Natural killer cell (primary cell): Measurements from ENCODE around the gene NSD2. TPM values are rescaled to one million over a fixed set of nuclear protein-coding genes. Genes with fewer than 3 reads are reported as not detected.
A peak's percentile ranks its signal among the peaks of the same experiment; 100 is the strongest.

Source experiments
- ATAC-seq, 3 donors: fragments of 150-1000 bp in 2 of 3; fragments of 200-7000 bp in 1 of 3; cut with Tn5 transposase; 1 replicate in 1 of 3; 2 replicates in 2 of 3; pipeline ENCODE4 v1.10.0; 2021; ENCODE audit warnings: mild to moderate bottlenecking in 2 of 3, moderate library complexity in 2 of 3
- DNase-seq, 2 donors: peaks; one replicate each; pipeline versions ENCODE4 v3.0.0 to v3.0.0-alpha.2; 2013 to 2021; ENCODE audit warnings: mixed read lengths in 1 of 2
- H3K27ac ChIP-seq: one replicate; pipeline ENCODE4 v1.5.1; 2013; ENCODE audit warnings: mild to moderate bottlenecking, low read length
- H3K27me3 ChIP-seq: one replicate; pipeline ENCODE4 v1.6.1; 2013; ENCODE audit warnings: low read length; ENCODE audit not compliant: control insufficient read depth, insufficient read depth
- H3K36me3 ChIP-seq: one replicate; pipeline ENCODE4 v1.6.1; 2013; ENCODE audit warnings: low read length; ENCODE audit not compliant: control insufficient read depth, insufficient read depth
- H3K4me1 ChIP-seq: one replicate; pipeline ENCODE4 v1.6.1; 2013; ENCODE audit warnings: low read length; ENCODE audit not compliant: control insufficient read depth, insufficient read depth
- H3K4me3 ChIP-seq: one replicate; pipeline ENCODE4 v1.5.1; 2013; ENCODE audit warnings: low read length
- H3K9me3 ChIP-seq: one replicate; pipeline ENCODE4 v1.6.1; 2013; ENCODE audit warnings: low read length; ENCODE audit not compliant: control insufficient read depth, insufficient read depth
- H3K27ac Mint-ChIP-seq, 2 donors: one replicate each; pipeline ENCODE4 v1.8.0; 2022; ENCODE audit warnings: mild to moderate bottlenecking in 2 of 2, mixed read lengths in 2 of 2, moderate library complexity in 1 of 2
- H3K27me3 Mint-ChIP-seq, 2 donors: one replicate each; pipeline ENCODE4 v1.8.0; 2022; ENCODE audit warnings: low read depth in 2 of 2, mixed read lengths in 2 of 2
- H3K36me3 Mint-ChIP-seq: one replicate; pipeline ENCODE4 v1.8.0; 2022; ENCODE audit warnings: mixed read lengths
- H3K4me1 Mint-ChIP-seq, 2 donors: one replicate each; pipeline ENCODE4 v1.8.0; 2022; ENCODE audit warnings: mixed read lengths in 2 of 2
- H3K4me3 Mint-ChIP-seq: one replicate; pipeline ENCODE4 v1.8.0; 2022; ENCODE audit warnings: mild to moderate bottlenecking, moderate library complexity, mixed read lengths
- H3K9me3 Mint-ChIP-seq, 2 donors: one replicate each; pipeline ENCODE4 v1.8.0; 2022; ENCODE audit warnings: mixed read lengths in 2 of 2
- CTCF ChIP-seq: fragments of 200-600 bp; IDR thresholded peaks from one replicate; pipeline ENCODE4 v1.8.0; 2022; ENCODE audit warnings: antibody characterized with exemption
- WGBS: methylation state at CpG from one replicate; pipeline ENCODE4 v1.1.7; 2013; ENCODE audit warnings: missing lambda C conversion rate; ENCODE audit not compliant: insufficient coverage; 5-methylcytosine and 5-hydroxymethylcytosine counted together
- intact Hi-C: fragments of 100-400 bp; cut with micrococcal nuclease; formaldehyde crosslinking; loops from one replicate; pipeline ENCODE4 v1.14.2; 2022
- total RNA-seq, 4 donors: library from RNA; stranded (reverse); fragments of 120-200 nt in 1 of 4; gene quantifications; one replicate each; pipeline versions ENCODE4 v1.2.3 to v1.2.4, GENCODE V29; 2013 to 2022

NSD2 gene
- total RNA-seq, 3 donors from 2014 or later (not counting 1 experiment from before 2014, with no cell fraction given), result 36.4 to 51.0 (median 48.3) TPM

DNA sequence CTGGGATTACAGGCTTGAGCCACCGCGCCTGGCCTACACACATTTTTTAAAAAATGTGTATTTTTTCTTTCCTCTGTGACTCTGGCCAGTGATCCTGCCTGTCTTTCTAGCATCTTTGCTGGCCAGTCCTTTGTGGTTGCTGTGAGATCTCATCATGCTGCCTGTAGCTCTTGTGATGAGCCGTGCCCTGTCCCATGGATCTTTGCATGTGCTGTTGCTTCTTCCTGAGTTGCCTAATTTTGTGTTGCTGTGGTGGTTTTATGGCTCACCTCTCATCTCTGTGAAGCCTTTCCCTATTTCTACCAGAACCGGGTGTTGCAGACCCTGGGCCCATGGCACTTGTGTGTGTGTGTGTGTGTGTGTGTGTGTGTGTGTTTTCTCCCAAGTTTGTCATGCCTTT is 8.3 kb downstream of the NSD2 start:
- no peaks in the 10 kb centered on the region for H3K36me3 Mint-ChIP-seq
- DNase-seq (no peak), ATAC-seq (no peak)
- H3K27me3 ChIP-seq, result no peaks in the 10 kb centered on the region
- H3K27me3 Mint-ChIP-seq, result no peaks in the 10 kb centered on the region
- peak overlapping the region in 1 of 2 donors; percentile 15 for H3K27ac Mint-ChIP-seq
- intact Hi-C loops, result no loop called here
- no peaks in the 10 kb centered on the region for H3K36me3 ChIP-seq
- no peaks in the 10 kb centered on the region for H3K9me3 ChIP-seq
- H3K4me1 ChIP-seq, result no peaks in the 10 kb centered on the region
- WGBS, result 89% methylated on average over 4 of the region's 4 CpGs
- no peak overlapping the region for H3K4me3 Mint-ChIP-seq
- H3K27ac ChIP-seq, result no peak overlapping the region
- TF ChIP-seq CTCF, result no peak
- H3K4me3 ChIP-seq, result no peak overlapping the region
- peaks cover 11 to 21% of the 10 kb centered on the region in 2 donors for H3K4me1 Mint-ChIP-seq
- no peaks in the 10 kb centered on the region for H3K9me3 Mint-ChIP-seq

- no peak overlapping the region for H3K27ac Mint-ChIP-seq
- no peak overlapping the region for H3K4me3 Mint-ChIP-seq
- H3K27me3 Mint-ChIP-seq, result no peaks in the 10 kb centered on the region
- intact Hi-C loops, result no loop called here
- Histone ChIP-seq H3K9me3 (no peaks in the 10 kb centered on the region), H3K27me3 (no peaks in the 10 kb centered on the region), H3K4me3 (no peak overlapping the region), H3K4me1 (no peaks in the 10 kb centered on the region), H3K36me3 (no peaks in the 10 kb centered on the region), H3K27ac (no peak overlapping the region)
- no peaks in the 10 kb centered on the region for H3K36me3 Mint-ChIP-seq
- H3K9me3 Mint-ChIP-seq, result no peaks in the 10 kb centered on the region
- peaks cover 9 to 20% of the 10 kb centered on the region in 2 donors for H3K4me1 Mint-ChIP-seq
- no peak for TF ChIP-seq CTCF
- DNase-seq (no peak), ATAC-seq (no peak)
- WGBS, result 100% methylated on average over 1 of the region's 1 CpG
Measured at GRCh38 chr4:1880332-1880731, 9.1 kb downstream of the NSD2 start.

DNA sequence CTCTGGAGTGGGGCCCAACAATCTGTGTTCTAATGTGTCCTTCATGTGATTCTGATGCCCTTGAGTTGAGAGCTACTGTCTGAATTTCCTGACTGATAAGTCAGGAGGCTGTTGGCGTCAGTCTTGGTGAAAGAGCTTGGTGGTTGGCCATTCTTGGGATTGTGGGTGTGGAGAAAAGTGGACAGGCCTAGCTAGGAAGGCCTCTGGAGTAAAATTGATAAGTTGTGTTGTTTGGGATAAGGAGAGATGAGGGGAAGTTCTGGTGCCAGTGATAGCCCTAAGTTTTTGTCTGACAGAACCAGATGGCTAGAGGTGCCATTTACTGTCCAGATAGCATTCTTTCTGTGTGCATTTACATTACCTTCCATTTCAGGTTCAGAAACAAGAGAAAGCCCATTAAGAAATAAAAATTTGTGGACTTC is 11.7 kb downstream of the NSD2 start:
- Mint-ChIP-seq H3K27ac (no peak overlapping the region), H3K9me3 (no peaks in the 10 kb centered on the region), H3K4me1 (peaks cover 9 to 14% of the 10 kb centered on the region in 2 donors), H3K27me3 (no peaks in the 10 kb centered on the region), H3K4me3 (no peak overlapping the region), H3K36me3 (no peaks in the 10 kb centered on the region)
- Histone ChIP-seq H3K9me3 (no peaks in the 10 kb centered on the region), H3K27me3 (no peaks in the 10 kb centered on the region), H3K4me1 (no peaks in the 10 kb centered on the region), H3K36me3 (no peaks in the 10 kb centered on the region), H3K27ac (no peak overlapping the region), H3K4me3 (no peak overlapping the region)
- WGBS, result 83% methylated on average over 1 of the region's 1 CpG
- no peak for DNase-seq
- no peak for ATAC-seq
- no peak for TF ChIP-seq CTCF
- intact Hi-C loops, result no loop called here

DNA sequence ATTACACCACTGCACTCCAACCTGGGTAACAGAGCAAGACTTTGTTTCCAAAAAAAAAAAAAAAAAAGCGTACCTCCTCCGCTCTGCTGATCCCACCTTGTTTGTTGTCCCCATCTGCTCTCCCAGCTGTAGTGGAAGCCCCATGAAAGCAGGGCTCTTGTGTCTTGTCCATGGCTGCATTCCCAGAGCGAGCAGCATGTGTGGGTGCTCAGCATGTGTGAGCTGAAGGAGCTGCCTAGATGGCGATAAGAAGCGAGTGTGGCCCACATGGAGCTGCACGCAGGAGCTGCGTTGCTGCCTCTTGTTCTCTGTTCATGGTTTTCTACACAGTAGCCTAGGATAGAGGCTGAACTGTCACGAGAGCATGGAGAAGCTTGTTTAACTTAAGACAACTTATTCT is 12.4 kb downstream of the NSD2 start:
- H3K9me3 ChIP-seq, result no peaks in the 10 kb centered on the region
- no peak overlapping the region for H3K27ac ChIP-seq
- 97% methylated on average over 7 of the region's 8 CpGs for WGBS
- TF ChIP-seq CTCF, result no peak
- Mint-ChIP-seq H3K4me1 (peaks cover 9 to 14% of the 10 kb centered on the region in 2 donors), H3K36me3 (no peaks in the 10 kb centered on the region), H3K27ac (no peak overlapping the region), H3K9me3 (no peaks in the 10 kb centered on the region), H3K4me3 (no peak overlapping the region), H3K27me3 (no peaks in the 10 kb centered on the region)
- DNase-seq (no peak), ATAC-seq (no peak)
- intact Hi-C loops, result no loop called here
- no peak overlapping the region for H3K4me3 ChIP-seq
- H3K27me3 ChIP-seq, result no peaks in the 10 kb centered on the region
- H3K36me3 ChIP-seq, result no peaks in the 10 kb centered on the region
- no peaks in the 10 kb centered on the region for H3K4me1 ChIP-seq
